Neural cell (in vitro differentiated cells): ENCODE results near the gene PELI2. TPM values are rescaled to one million over a fixed set of nuclear protein-coding genes. Genes with fewer than 3 reads are reported as not detected.
A peak's percentile ranks its signal among the peaks of the same experiment; 100 is the strongest.

Source experiments
- H2AFZ ChIP-seq: fragments of 200-600, 300-800 bp; sonication (generic), shearing (Covaris generic); 2 replicates; pipeline ENCODE4 v1.6.0; 2014; ENCODE audit warnings: low read depth, mild to moderate bottlenecking, antibody characterized with exemption, low read length, moderate library complexity
- H3F3A ChIP-seq: fragments of 200-600 bp; shearing (Covaris generic); 2 replicates; pipeline ENCODE4 v1.6.1; 2016; ENCODE audit warnings: mild to moderate bottlenecking, moderate library complexity, mixed read lengths, antibody characterized with exemption, low read length; ENCODE audit not compliant: insufficient read depth, poor library complexity, severe bottlenecking
- H3K27ac ChIP-seq: fragments of 200-600, 300-800 bp; sonication (generic), shearing (Covaris generic); 2 replicates; pipeline ENCODE4 v1.5.1; 2014; ENCODE audit warnings: mild to moderate bottlenecking, low read length, moderate library complexity
- H3K27me3 ChIP-seq: fragments of 300-800, 200-600 bp; sonication (generic), shearing (Covaris generic); 2 replicates; pipeline ENCODE4 v1.6.0; 2014; ENCODE audit warnings: mild to moderate bottlenecking, low read depth, low read length, moderate library complexity; ENCODE audit not compliant: insufficient read depth
- H3K36me3 ChIP-seq: fragments of 300-800, 200-600 bp; sonication (generic), shearing (Covaris generic); 2 replicates; pipeline ENCODE4 v1.5.1; 2014; ENCODE audit warnings: mild to moderate bottlenecking, antibody characterized with exemption, low read length, moderate library complexity; ENCODE audit not compliant: insufficient read depth
- H3K4me2 ChIP-seq: fragments of 300-800, 200-600 bp; sonication (generic), shearing (Covaris generic); 2 replicates; pipeline ENCODE4 v1.6.0; 2014; ENCODE audit warnings: mild to moderate bottlenecking, low read length
- H3K4me3 ChIP-seq: fragments of 300-800, 200-600 bp; sonication (generic), shearing (Covaris generic); 2 replicates; pipeline ENCODE4 v1.5.1; 2014; ENCODE audit warnings: mild to moderate bottlenecking, low read length, moderate library complexity
- H3K79me2 ChIP-seq: fragments of 200-600 bp; shearing (Covaris generic); replicated peaks from 2 replicates; pipeline ENCODE4 v1.6.0; 2014; ENCODE audit warnings: mild to moderate bottlenecking, low read length, moderate library complexity; ENCODE audit not compliant: insufficient read depth
- H3K9ac ChIP-seq: fragments of 300-800, 200-600 bp; sonication (generic), shearing (Covaris generic); 2 replicates; pipeline ENCODE4 v1.6.1; 2016; ENCODE audit warnings: mild to moderate bottlenecking, low read length, mixed read lengths
- H3K9me2 ChIP-seq: fragments of 200-600 bp; shearing (Covaris generic); 2 replicates; pipeline ENCODE4 v1.6.1; 2016; ENCODE audit warnings: mild to moderate bottlenecking, low read length, mixed read lengths; ENCODE audit not compliant: insufficient read depth
- H3K9me3 ChIP-seq: fragments of 200-600, 300-800 bp; sonication (generic), shearing (Covaris generic); 2 replicates; pipeline ENCODE4 v1.6.1; 2016; ENCODE audit warnings: mild to moderate bottlenecking, mixed run types, low read length, moderate library complexity, mixed read lengths
- H4K20me1 ChIP-seq: fragments of 200-600 bp; shearing (Covaris generic); 2 replicates; pipeline ENCODE4 v1.6.1; 2016; ENCODE audit warnings: mild to moderate bottlenecking, mixed run types; ENCODE audit not compliant: insufficient read depth
- EP300 ChIP-seq: fragments of 450-650 bp; conservative IDR thresholded peaks from 2 replicates; pipeline ENCODE4 v1.6.1; 2014; ENCODE audit warnings: antibody characterized with exemption, mild to moderate bottlenecking, moderate library complexity; ENCODE audit not compliant: poor library complexity, severe bottlenecking
- EZH2 ChIP-seq: fragments of 200-600, 300-800 bp; shearing (Covaris generic), sonication (generic); IDR thresholded peaks from 2 replicates; pipeline ENCODE4 v1.6.1; 2014; ENCODE audit warnings: antibody characterized with exemption, low read length, borderline replicate concordance, mild to moderate bottlenecking; ENCODE audit not compliant: insufficient read depth, poor library complexity, severe bottlenecking
- MXI1 ChIP-seq: fragments of 450-650 bp; conservative IDR thresholded peaks from 2 replicates; pipeline ENCODE4 v1.6.1; 2014; ENCODE audit warnings: antibody characterized with exemption, mild to moderate bottlenecking; ENCODE audit not compliant: poor library complexity, severe bottlenecking
- POLR2AphosphoS5 ChIP-seq: IDR thresholded peaks from 2 replicates; pipeline ENCODE4 v1.6.1; 2012
- RAD21 ChIP-seq: fragments of 450-650 bp; conservative IDR thresholded peaks from 2 replicates; pipeline ENCODE4 v1.6.1; 2014; ENCODE audit warnings: antibody characterized with exemption, mild to moderate bottlenecking, moderate library complexity
- SMC3 ChIP-seq: fragments of 450-650 bp; conservative IDR thresholded peaks from 2 replicates; pipeline ENCODE4 v1.6.1; 2014; ENCODE audit warnings: antibody characterized with exemption, mild to moderate bottlenecking, moderate library complexity; ENCODE audit not compliant: poor library complexity
- TAF1 ChIP-seq: IDR thresholded peaks from 2 replicates; pipeline ENCODE4 v1.6.1; 2012; ENCODE audit warnings: low read depth
- polyA plus RNA-seq: library from polyadenylated mRNA; depleted of rRNA; stranded (reverse); fragments of >200 nt; gene quantifications from 2 replicates; pipeline ENCODE4 v1.2.3, GENCODE V29; 2014
- TF ChIP-seq, protein P1 (sequence below): IDR thresholded peaks from 2 replicates; pipeline ENCODE4 v1.6.1; 2012; ENCODE audit warnings: borderline replicate concordance
- TF ChIP-seq, protein P2 (sequence below): fragments of 450-650 bp; IDR thresholded peaks from 2 replicates; pipeline ENCODE4 v1.5.1; 2014; ENCODE audit warnings: antibody characterized with exemption, mild to moderate bottlenecking, moderate library complexity; ENCODE audit not compliant: poor library complexity, severe bottlenecking

Gene PELI2
- polyA plus RNA-seq, 1 donor from 2014 or later = 5.3 TPM

DNA sequence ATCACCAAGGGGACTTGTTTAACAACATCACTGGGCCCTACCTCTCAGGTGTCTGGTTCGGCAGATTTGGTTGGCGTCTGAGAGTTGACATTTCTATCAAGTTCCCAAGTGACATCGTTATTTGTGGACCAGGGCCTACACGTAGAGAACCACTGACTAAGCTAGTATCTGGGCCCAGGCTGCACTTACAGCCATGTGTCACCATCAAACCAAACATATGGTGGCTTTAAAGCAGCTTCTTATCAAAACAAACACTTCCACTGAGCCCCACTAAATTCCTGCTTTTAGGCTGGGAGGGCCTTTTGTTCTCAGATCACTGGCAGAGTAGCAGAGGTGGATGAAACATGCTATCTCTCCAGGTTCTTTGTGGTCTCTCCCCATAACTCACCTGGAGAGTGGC is 220.5 kb downstream of the PELI2 start:
- H3K9ac ChIP-seq = no peak overlapping the region
- H3K4me2 ChIP-seq = no peak overlapping the region
- H3K79me2 ChIP-seq = no peaks in the 10 kb centered on the region
- TF ChIP-seq, protein P1, sequence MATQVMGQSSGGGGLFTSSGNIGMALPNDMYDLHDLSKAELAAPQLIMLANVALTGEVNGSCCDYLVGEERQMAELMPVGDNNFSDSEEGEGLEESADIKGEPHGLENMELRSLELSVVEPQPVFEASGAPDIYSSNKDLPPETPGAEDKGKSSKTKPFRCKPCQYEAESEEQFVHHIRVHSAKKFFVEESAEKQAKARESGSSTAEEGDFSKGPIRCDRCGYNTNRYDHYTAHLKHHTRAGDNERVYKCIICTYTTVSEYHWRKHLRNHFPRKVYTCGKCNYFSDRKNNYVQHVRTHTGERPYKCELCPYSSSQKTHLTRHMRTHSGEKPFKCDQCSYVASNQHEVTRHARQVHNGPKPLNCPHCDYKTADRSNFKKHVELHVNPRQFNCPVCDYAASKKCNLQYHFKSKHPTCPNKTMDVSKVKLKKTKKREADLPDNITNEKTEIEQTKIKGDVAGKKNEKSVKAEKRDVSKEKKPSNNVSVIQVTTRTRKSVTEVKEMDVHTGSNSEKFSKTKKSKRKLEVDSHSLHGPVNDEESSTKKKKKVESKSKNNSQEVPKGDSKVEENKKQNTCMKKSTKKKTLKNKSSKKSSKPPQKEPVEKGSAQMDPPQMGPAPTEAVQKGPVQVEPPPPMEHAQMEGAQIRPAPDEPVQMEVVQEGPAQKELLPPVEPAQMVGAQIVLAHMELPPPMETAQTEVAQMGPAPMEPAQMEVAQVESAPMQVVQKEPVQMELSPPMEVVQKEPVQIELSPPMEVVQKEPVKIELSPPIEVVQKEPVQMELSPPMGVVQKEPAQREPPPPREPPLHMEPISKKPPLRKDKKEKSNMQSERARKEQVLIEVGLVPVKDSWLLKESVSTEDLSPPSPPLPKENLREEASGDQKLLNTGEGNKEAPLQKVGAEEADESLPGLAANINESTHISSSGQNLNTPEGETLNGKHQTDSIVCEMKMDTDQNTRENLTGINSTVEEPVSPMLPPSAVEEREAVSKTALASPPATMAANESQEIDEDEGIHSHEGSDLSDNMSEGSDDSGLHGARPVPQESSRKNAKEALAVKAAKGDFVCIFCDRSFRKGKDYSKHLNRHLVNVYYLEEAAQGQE = no peak
- TF ChIP-seq POLR2AphosphoS5 = no peak
- TF ChIP-seq EZH2 = no peak
- TF ChIP-seq, protein P2, sequence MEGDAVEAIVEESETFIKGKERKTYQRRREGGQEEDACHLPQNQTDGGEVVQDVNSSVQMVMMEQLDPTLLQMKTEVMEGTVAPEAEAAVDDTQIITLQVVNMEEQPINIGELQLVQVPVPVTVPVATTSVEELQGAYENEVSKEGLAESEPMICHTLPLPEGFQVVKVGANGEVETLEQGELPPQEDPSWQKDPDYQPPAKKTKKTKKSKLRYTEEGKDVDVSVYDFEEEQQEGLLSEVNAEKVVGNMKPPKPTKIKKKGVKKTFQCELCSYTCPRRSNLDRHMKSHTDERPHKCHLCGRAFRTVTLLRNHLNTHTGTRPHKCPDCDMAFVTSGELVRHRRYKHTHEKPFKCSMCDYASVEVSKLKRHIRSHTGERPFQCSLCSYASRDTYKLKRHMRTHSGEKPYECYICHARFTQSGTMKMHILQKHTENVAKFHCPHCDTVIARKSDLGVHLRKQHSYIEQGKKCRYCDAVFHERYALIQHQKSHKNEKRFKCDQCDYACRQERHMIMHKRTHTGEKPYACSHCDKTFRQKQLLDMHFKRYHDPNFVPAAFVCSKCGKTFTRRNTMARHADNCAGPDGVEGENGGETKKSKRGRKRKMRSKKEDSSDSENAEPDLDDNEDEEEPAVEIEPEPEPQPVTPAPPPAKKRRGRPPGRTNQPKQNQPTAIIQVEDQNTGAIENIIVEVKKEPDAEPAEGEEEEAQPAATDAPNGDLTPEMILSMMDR = no peak
- TF ChIP-seq RAD21 = no peak
- TF ChIP-seq SMC3 = no peak
- TF ChIP-seq MXI1 = no peak
- TF ChIP-seq TAF1 = no peak
- TF ChIP-seq EP300 = no peak
- H3K9me3 ChIP-seq = no peaks in the 10 kb centered on the region
- no peaks in the 10 kb centered on the region for H3F3A ChIP-seq
- H4K20me1 ChIP-seq = no peaks in the 10 kb centered on the region
- no peak overlapping the region for H3K4me3 ChIP-seq
- no peaks in the 10 kb centered on the region for H3K27me3 ChIP-seq
- no peak overlapping the region for H2AFZ ChIP-seq
- H3K27ac ChIP-seq = no peak overlapping the region
- H3K36me3 ChIP-seq = no peaks in the 10 kb centered on the region
- H3K9me2 ChIP-seq = no peaks in the 10 kb centered on the region

DNA sequence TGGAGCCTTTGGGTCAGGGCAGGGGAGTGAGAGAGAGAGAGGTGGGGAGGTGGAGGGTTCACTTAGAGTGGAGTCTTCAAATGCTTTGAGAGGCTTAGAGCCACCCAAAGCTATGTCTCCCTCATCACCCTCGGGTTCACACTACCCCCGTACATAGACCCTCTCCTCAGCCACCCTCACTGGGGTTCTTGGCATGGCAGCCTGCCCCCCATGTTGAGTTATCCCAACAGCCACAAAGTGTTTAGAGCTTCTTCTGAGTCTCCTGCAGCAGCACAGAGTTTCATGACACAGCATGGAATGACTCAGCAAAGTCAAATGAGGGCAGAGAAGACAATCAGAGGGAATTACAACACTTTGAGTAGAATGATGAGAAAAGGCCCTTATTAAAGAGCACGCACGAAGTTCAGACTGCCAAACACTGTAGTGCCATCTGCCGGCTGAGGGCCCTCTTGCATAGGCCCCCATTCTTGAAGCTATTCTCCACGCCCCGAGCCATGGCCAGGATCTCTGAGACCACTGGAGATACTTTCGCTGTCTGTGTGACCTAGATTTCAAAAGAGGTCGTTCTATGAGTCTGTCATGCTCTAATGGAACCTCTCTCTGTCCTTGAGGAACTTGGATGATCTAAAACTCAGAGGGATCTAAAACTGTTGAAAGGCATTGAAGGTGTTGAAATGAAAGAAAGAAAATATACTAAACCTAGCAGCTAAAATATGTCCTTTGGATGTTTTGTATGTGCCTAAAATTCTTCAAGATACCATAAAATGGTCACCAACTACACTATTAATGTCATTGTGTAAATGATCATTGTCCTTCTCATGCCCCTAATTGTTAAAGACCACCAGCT is 221.9 kb downstream of the PELI2 start:
- no peak overlapping the region for H3K9ac ChIP-seq
- no peaks in the 10 kb centered on the region for H3F3A ChIP-seq
- H3K27me3 ChIP-seq = no peaks in the 10 kb centered on the region
- no peaks in the 10 kb centered on the region for H3K9me2 ChIP-seq
- TF ChIP-seq POLR2AphosphoS5 (no peak), RAD21 (peak; percentile 59), EZH2 (no peak), TAF1 (no peak), MXI1 (no peak), SMC3 (peak; percentile 44)
- TF ChIP-seq, protein P1 = no peak
- TF ChIP-seq, protein P2 = peak; percentile 48
- no peaks in the 10 kb centered on the region for H3K36me3 ChIP-seq
- no peak overlapping the region for H3K27ac ChIP-seq
- no peak overlapping the region for H3K4me2 ChIP-seq
- no peak overlapping the region for H3K4me3 ChIP-seq
- H3K79me2 ChIP-seq = no peaks in the 10 kb centered on the region
- H3K9me3 ChIP-seq = no peaks in the 10 kb centered on the region
- H4K20me1 ChIP-seq = no peaks in the 10 kb centered on the region
- no peak overlapping the region for H2AFZ ChIP-seq
